Measurements from ENCODE around the gene LMF1.

Gene LMF1

DNA sequence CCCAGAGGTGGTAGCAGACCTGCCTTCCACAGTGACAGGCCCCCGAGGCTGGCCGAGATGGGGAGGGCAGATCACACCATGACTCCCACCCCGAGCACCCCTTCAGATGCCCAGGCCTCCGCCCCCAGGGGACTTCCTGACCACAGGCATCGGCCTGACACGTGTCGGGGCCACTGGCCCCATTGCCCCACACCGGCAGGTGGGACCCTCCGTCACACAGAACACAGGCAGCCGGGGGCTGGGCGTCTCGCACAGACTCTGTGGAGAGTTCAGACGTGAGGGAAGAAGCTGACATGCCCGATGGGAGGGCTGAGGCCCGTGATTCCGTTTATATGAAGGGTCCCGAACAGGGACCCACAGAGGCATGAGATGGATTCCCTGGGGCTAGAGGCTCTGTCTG, 118.9 kb downstream of the LMF1 start:
- Histone ChIP-seq H3K4me1 (ENCODE audit: control insufficient read depth in 5 of 5, insufficient read depth in 5 of 5, low read length in 5 of 5) (peaks cover 0 to 12% (median 0%) of the 10 kb centered on the region in 5 donors), H3K27ac (ENCODE audit: low read depth, low read length) (no peak overlapping the region), H3K36me3 (ENCODE audit: control insufficient read depth in 5 of 5, insufficient read depth in 5 of 5, low read length in 5 of 5) (peaks cover 0 to 9% (median 0%) of the 10 kb centered on the region in 5 donors), H3K27me3 (ENCODE audit: control insufficient read depth in 5 of 5, insufficient read depth in 4 of 5, low read length in 5 of 5) (peaks cover 0 to 8% (median 0%) of the 10 kb centered on the region in 5 donors), H3K9ac (ENCODE audit: low read length in 5 of 5) (no peak overlapping the region), H3K4me3 (ENCODE audit: low read depth in 1 of 5, low read length in 5 of 5) (no peak overlapping the region), H3K9me3 (ENCODE audit: control insufficient read depth in 5 of 5, low read length in 5 of 5) (peaks cover 0 to 8% (median 0%) of the 10 kb centered on the region in 5 donors)

- Histone ChIP-seq H3K27me3 (ENCODE audit: control insufficient read depth in 5 of 5, insufficient read depth in 4 of 5, low read length in 5 of 5) (peaks cover 0 to 8% (median 0%) of the 10 kb centered on the region in 5 donors), H3K27ac (ENCODE audit: low read depth, low read length) (no peak overlapping the region), H3K9me3 (ENCODE audit: control insufficient read depth in 5 of 5, low read length in 5 of 5) (peaks cover 0 to 8% (median 0%) of the 10 kb centered on the region in 5 donors), H3K9ac (ENCODE audit: low read length in 5 of 5) (no peak overlapping the region), H3K4me1 (ENCODE audit: control insufficient read depth in 5 of 5, insufficient read depth in 5 of 5, low read length in 5 of 5) (peaks cover 0 to 12% (median 0%) of the 10 kb centered on the region in 5 donors), H3K4me3 (ENCODE audit: low read depth in 1 of 5, low read length in 5 of 5) (no peak overlapping the region), H3K36me3 (ENCODE audit: control insufficient read depth in 5 of 5, insufficient read depth in 5 of 5, low read length in 5 of 5) (peaks cover 0 to 9% (median 0%) of the 10 kb centered on the region in 5 donors)
These were observed 119.5 kb downstream of the LMF1 start for GRCh38 chr16:851209-851810.

GRCh38 chr16:850668-851067, 120.1 kb downstream of the LMF1 start:
- Histone ChIP-seq H3K36me3 (ENCODE audit: control insufficient read depth in 5 of 5, insufficient read depth in 5 of 5, low read length in 5 of 5) (peaks cover 0 to 9% (median 0%) of the 10 kb centered on the region in 5 donors), H3K4me3 (ENCODE audit: low read depth in 1 of 5, low read length in 5 of 5) (peak overlapping the region in 1 of 5 donors; percentile 11), H3K9ac (ENCODE audit: low read length in 5 of 5) (peak overlapping the region in 1 of 5 donors; percentile 92), H3K9me3 (ENCODE audit: control insufficient read depth in 5 of 5, low read length in 5 of 5) (peaks cover 0 to 8% (median 0%) of the 10 kb centered on the region in 5 donors), H3K4me1 (ENCODE audit: control insufficient read depth in 5 of 5, insufficient read depth in 5 of 5, low read length in 5 of 5) (peaks cover 0 to 12% (median 0%) of the 10 kb centered on the region in 5 donors), H3K27ac (ENCODE audit: low read depth, low read length) (no peak overlapping the region), H3K27me3 (ENCODE audit: control insufficient read depth in 5 of 5, insufficient read depth in 4 of 5, low read length in 5 of 5) (peaks cover 0 to 8% (median 0%) of the 10 kb centered on the region in 5 donors)

GRCh38 chr16:848510-849253, 122.1 kb downstream of the LMF1 start:
- H3K27ac ChIP-seq (ENCODE audit: low read depth, low read length): no peak overlapping the region
- H3K27me3 ChIP-seq (ENCODE audit: control insufficient read depth in 5 of 5, insufficient read depth in 4 of 5, low read length in 5 of 5): peaks cover 0 to 10% (median 4%) of the 10 kb centered on the region in 5 donors
- H3K9me3 ChIP-seq (ENCODE audit: control insufficient read depth in 5 of 5, low read length in 5 of 5): peaks cover 0 to 8% (median 0%) of the 10 kb centered on the region in 5 donors
- no peak overlapping the region for H3K9ac ChIP-seq (ENCODE audit: low read length in 5 of 5)
- H3K36me3 ChIP-seq (ENCODE audit: control insufficient read depth in 5 of 5, insufficient read depth in 5 of 5, low read length in 5 of 5): peaks cover 0 to under 1% (median 0%) of the 10 kb centered on the region in 5 donors
- peaks cover 0 to 12% (median 0%) of the 10 kb centered on the region in 5 donors for H3K4me1 ChIP-seq (ENCODE audit: control insufficient read depth in 5 of 5, insufficient read depth in 5 of 5, low read length in 5 of 5)
- no peak overlapping the region for H3K4me3 ChIP-seq (ENCODE audit: low read depth in 1 of 5, low read length in 5 of 5)

DNA sequence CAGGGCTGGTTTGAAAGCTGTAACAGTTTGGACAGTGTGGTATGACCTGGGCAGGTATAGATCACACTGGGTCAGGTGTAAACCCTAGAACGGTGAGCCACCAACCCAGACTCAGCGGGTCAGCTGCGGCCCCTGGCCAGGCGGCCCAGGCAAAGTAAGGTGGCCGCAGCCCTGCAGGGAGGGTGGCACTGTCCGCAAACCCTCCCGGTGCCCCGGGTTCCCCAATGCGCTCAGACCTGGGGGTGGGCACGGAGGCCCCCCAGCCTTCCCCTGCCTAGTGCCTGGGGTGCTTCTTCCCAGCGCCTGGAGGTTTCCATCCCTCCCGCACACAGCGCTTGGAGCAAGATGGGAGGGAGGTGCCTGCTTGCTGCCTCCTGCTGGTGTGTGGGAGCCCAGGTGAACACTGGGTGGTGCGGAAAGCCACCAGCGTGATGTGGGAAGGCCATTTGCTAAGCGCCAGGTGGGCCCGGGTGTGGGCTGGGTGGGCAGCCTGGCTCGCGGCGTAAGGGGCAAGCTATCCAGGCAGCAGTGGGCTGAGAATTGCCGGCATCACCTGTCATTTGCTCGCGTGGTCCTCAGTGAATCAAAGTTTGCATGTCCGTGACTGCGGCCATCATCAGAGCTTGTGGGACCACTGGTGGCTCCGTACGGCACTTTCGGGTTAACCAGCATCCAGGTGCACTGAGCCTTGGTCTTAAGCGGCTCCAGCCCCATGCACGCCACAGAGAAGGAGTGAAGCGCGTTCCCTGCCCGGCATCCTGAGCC, 122.9 kb downstream of the LMF1 start:
- Histone ChIP-seq H3K9me3 (ENCODE audit: control insufficient read depth in 5 of 5, low read length in 5 of 5) (peaks cover 0 to 8% (median 0%) of the 10 kb centered on the region in 5 donors), H3K4me1 (ENCODE audit: control insufficient read depth in 5 of 5, insufficient read depth in 5 of 5, low read length in 5 of 5) (peaks cover 0 to 12% (median 0%) of the 10 kb centered on the region in 5 donors), H3K27me3 (ENCODE audit: control insufficient read depth in 5 of 5, insufficient read depth in 4 of 5, low read length in 5 of 5) (peaks cover under 1 to 11% (median 7%) of the 10 kb centered on the region in 5 donors), H3K36me3 (ENCODE audit: control insufficient read depth in 5 of 5, insufficient read depth in 5 of 5, low read length in 5 of 5) (no peaks in the 10 kb centered on the region), H3K9ac (ENCODE audit: low read length in 5 of 5) (no peak overlapping the region), H3K4me3 (ENCODE audit: low read depth in 1 of 5, low read length in 5 of 5) (no peak overlapping the region), H3K27ac (ENCODE audit: low read depth, low read length) (no peak overlapping the region)

- no peak overlapping the region for H3K27ac ChIP-seq (ENCODE audit: low read depth, low read length)
- H3K9me3 ChIP-seq (ENCODE audit: control insufficient read depth in 5 of 5, low read length in 5 of 5): peaks cover 0 to 8% (median 0%) of the 10 kb centered on the region in 5 donors
- H3K4me3 ChIP-seq (ENCODE audit: low read depth in 1 of 5, low read length in 5 of 5): no peak overlapping the region
- H3K4me1 ChIP-seq (ENCODE audit: control insufficient read depth in 5 of 5, insufficient read depth in 5 of 5, low read length in 5 of 5): peaks cover 0 to 12% (median 0%) of the 10 kb centered on the region in 5 donors
- peaks cover 8 to 18% (median 9%) of the 10 kb centered on the region in 5 donors for H3K27me3 ChIP-seq (ENCODE audit: control insufficient read depth in 5 of 5, insufficient read depth in 4 of 5, low read length in 5 of 5)
- H3K36me3 ChIP-seq (ENCODE audit: control insufficient read depth in 5 of 5, insufficient read depth in 5 of 5, low read length in 5 of 5): no peaks in the 10 kb centered on the region
- no peak overlapping the region for H3K9ac ChIP-seq (ENCODE audit: low read length in 5 of 5)
These were observed 123.6 kb downstream of the LMF1 start for GRCh38 chr16:847151-847550.

- Histone ChIP-seq H3K36me3 (ENCODE audit: control insufficient read depth in 5 of 5, insufficient read depth in 5 of 5, low read length in 5 of 5) (no peaks in the 10 kb centered on the region), H3K4me1 (ENCODE audit: control insufficient read depth in 5 of 5, insufficient read depth in 5 of 5, low read length in 5 of 5) (peaks cover 0 to 6% (median 0%) of the 10 kb centered on the region in 5 donors), H3K9me3 (ENCODE audit: control insufficient read depth in 5 of 5, low read length in 5 of 5) (peaks cover 0 to 3% (median 0%) of the 10 kb centered on the region in 5 donors), H3K27ac (ENCODE audit: low read depth, low read length) (no peak overlapping the region), H3K4me3 (ENCODE audit: low read depth in 1 of 5, low read length in 5 of 5) (no peak overlapping the region), H3K9ac (ENCODE audit: low read length in 5 of 5) (no peak overlapping the region), H3K27me3 (ENCODE audit: control insufficient read depth in 5 of 5, insufficient read depth in 4 of 5, low read length in 5 of 5) (peaks cover 19 to 25% (median 23%) of the 10 kb centered on the region in 5 donors)
These were observed 125.4 kb downstream of the LMF1 start for GRCh38 chr16:845351-845745.

GRCh38 chr16:844638-845350, 126.0 kb downstream of the LMF1 start:
- H3K4me3 ChIP-seq (ENCODE audit: low read depth in 1 of 5, low read length in 5 of 5): no peak overlapping the region
- H3K9me3 ChIP-seq (ENCODE audit: control insufficient read depth in 5 of 5, low read length in 5 of 5): no peaks in the 10 kb centered on the region
- no peaks in the 10 kb centered on the region for H3K36me3 ChIP-seq (ENCODE audit: control insufficient read depth in 5 of 5, insufficient read depth in 5 of 5, low read length in 5 of 5)
- H3K27ac ChIP-seq (ENCODE audit: low read depth, low read length): no peak overlapping the region
- no peak overlapping the region for H3K9ac ChIP-seq (ENCODE audit: low read length in 5 of 5)
- H3K27me3 ChIP-seq (ENCODE audit: control insufficient read depth in 5 of 5, insufficient read depth in 4 of 5, low read length in 5 of 5): peaks cover 21 to 26% (median 26%) of the 10 kb centered on the region in 5 donors
- peaks cover 0 to 1% (median 0%) of the 10 kb centered on the region in 5 donors for H3K4me1 ChIP-seq (ENCODE audit: control insufficient read depth in 5 of 5, insufficient read depth in 5 of 5, low read length in 5 of 5)

DNA sequence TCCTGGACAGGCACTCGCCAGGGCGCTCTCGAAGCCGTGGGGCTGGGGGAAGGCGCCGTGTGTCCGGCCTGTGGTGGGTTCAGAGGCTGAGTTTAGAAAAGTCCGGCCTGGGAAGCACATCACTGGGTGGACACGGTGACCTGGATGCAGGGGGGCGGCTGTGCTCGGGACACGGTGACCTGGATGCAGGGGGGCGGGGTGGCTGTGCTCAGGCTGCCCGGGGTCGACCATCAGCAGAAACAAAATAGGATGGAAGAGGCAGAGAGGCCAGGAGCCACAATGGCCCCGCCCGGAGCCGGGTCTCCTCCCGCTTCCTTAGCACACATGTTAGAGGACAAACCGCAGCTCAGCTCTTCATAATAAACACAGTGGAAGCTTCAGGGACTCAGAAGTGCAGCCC, 127.0 kb downstream of the LMF1 start:
- Histone ChIP-seq H3K4me1 (ENCODE audit: control insufficient read depth in 5 of 5, insufficient read depth in 5 of 5, low read length in 5 of 5) (no peaks in the 10 kb centered on the region), H3K4me3 (ENCODE audit: low read depth in 1 of 5, low read length in 5 of 5) (no peak overlapping the region), H3K9me3 (ENCODE audit: control insufficient read depth in 5 of 5, low read length in 5 of 5) (no peaks in the 10 kb centered on the region), H3K36me3 (ENCODE audit: control insufficient read depth in 5 of 5, insufficient read depth in 5 of 5, low read length in 5 of 5) (no peaks in the 10 kb centered on the region), H3K27ac (ENCODE audit: low read depth, low read length) (no peak overlapping the region), H3K27me3 (ENCODE audit: control insufficient read depth in 5 of 5, insufficient read depth in 4 of 5, low read length in 5 of 5) (peaks cover 27 to 33% (median 29%) of the 10 kb centered on the region in 5 donors), H3K9ac (ENCODE audit: low read length in 5 of 5) (no peak overlapping the region)

Measured in subcutaneous abdominal adipose tissue (tissue), 5 donors.